ENCODE data around the gene AZU1.
"Not testable (repeated sequence)": the region's sequence is repeated elsewhere in the genome, so short reads cannot be mapped to it uniquely, and the experiment has no call there.

The AZU1 gene

GRCh38 chr19:831407-832369, 4.1 kb downstream of the AZU1 start:
- DNase-seq = no peak

GRCh38 chr19:834216-834615, 6.6 kb downstream of the AZU1 start:
- no peak for DNase-seq

- DNase-seq = no peak
Observed at GRCh38 chr19:835210-835810, 7.7 kb downstream of the AZU1 start.

GRCh38 chr19:840519-841206, 13.0 kb downstream of the AZU1 start, which contains the start of gene PRTN3:
PRTN3 (plus strand) TSS chr19:840999; CDS start chr19:841009, 10 bp downstream.
- DNase-seq = peak in 1 of 2 donors; percentile 26

- DNase-seq = not testable (repeated sequence)
Observed at GRCh38 chr19:842802-843179, 15.2 kb downstream of the AZU1 start.

- DNase-seq = no peak
Observed at GRCh38 chr19:843180-843835, 15.7 kb downstream of the AZU1 start.

- no peak for DNase-seq
Observed at GRCh38 chr19:843836-844545, 16.4 kb downstream of the AZU1 start.

- no peak for DNase-seq
Observed at GRCh38 chr19:844546-844971, 16.9 kb downstream of the AZU1 start.

GRCh38 chr19:845707-846521, 18.3 kb downstream of the AZU1 start:
- DNase-seq = no peak

GRCh38 chr19:848386-848921, 20.8 kb downstream of the AZU1 start:
- DNase-seq = no peak

GRCh38 chr19:849195-849594, 21.6 kb downstream of the AZU1 start:
- not testable (repeated sequence) for DNase-seq

- no peak for DNase-seq
Observed at GRCh38 chr19:850221-850978, 22.8 kb downstream of the AZU1 start.

GRCh38 chr19:850979-851335, 23.3 kb downstream of the AZU1 start:
- DNase-seq = no peak

- no peak for DNase-seq
Observed at GRCh38 chr19:852136-853013, 24.7 kb downstream of the AZU1 start, which contains the start of gene ELANE. ELANE (plus strand) TSS chr19:852303; CDS start chr19:852329, 26 bp downstream.

GRCh38 chr19:853014-853585, 25.5 kb downstream of the AZU1 start:
- no peak for DNase-seq

- not testable (repeated sequence) for DNase-seq
Observed at GRCh38 chr19:853614-854220, 26.1 kb downstream of the AZU1 start.

- DNase-seq = no peak
Observed at GRCh38 chr19:854549-854948, 26.9 kb downstream of the AZU1 start.

GRCh38 chr19:855142-855541, 27.5 kb downstream of the AZU1 start:
- DNase-seq = no peak

Data from CD4-positive, alpha-beta T cell treated with Interleukin-4 for 1 hour (primary cell).